Lower leg skin (tissue), 3 donors: ENCODE data around the gene ESPN.

ENCODE experiments used
- CTCF ChIP-seq, 3 donors: fragments of 450-650 bp; IDR thresholded peaks; one replicate each; pipeline ENCODE4 v1.5.1; 2016; ENCODE audit warnings: antibody characterized with exemption in 3 of 3, mild to moderate bottlenecking in 3 of 3, moderate library complexity in 2 of 3
- POLR2A ChIP-seq, 2 donors: fragments of 450-650 bp; IDR thresholded peaks; one replicate each; pipeline ENCODE4 v1.6.1; 2016 to 2017; ENCODE audit warnings: antibody characterized with exemption in 2 of 2, mild to moderate bottlenecking in 1 of 2, moderate library complexity in 1 of 2

- TF ChIP-seq CTCF (IDR thresholded peaks at IDR 0.05): no peak
- TF ChIP-seq POLR2A (IDR thresholded peaks at IDR 0.05): no peak
Observed at GRCh38 chr1:6424619-6425593, at the start of gene ESPN.
